Colonic mucosa (tissue), 4 donors: ENCODE data around the gene SSTR5. TPM values are rescaled to one million over a fixed set of nuclear protein-coding genes. Genes with fewer than 3 reads are reported as not detected.

Experiments
- DNase-seq: peaks from one replicate; pipeline ENCODE4 v3.0.0-alpha.2; 2020
- H3K27ac ChIP-seq: fragments of 200-600 bp; one replicate; pipeline ENCODE4 v1.8.0; 2021
- H3K27me3 ChIP-seq: fragments of 200-600 bp; one replicate; pipeline ENCODE4 v1.8.0; 2021
- H3K36me3 ChIP-seq: fragments of 200-600 bp; one replicate; pipeline ENCODE4 v1.8.0; 2021
- H3K4me1 ChIP-seq: fragments of 200-600 bp; one replicate; pipeline ENCODE4 v1.8.0; 2021; ENCODE audit warnings: mild to moderate bottlenecking
- H3K4me3 ChIP-seq: fragments of 200-600 bp; one replicate; pipeline ENCODE4 v1.8.0; 2021
- H3K9ac ChIP-seq, 2 donors: one replicate each; pipeline ENCODE4 v1.7.0; 2013; ENCODE audit warnings: control low read depth in 2 of 2, low read depth in 2 of 2, low read length in 2 of 2
- H3K9me3 ChIP-seq: fragments of 200-600 bp; one replicate; pipeline ENCODE4 v1.8.0; 2021
- intact Hi-C: fragments of 100-400 bp; cut with DNase I; formaldehyde crosslinking; loops from one replicate; pipeline ENCODE4 v1.14.1; 2022
- total RNA-seq, 2 donors: library from RNA; stranded (reverse); fragmentation: NEBNext Ultra II Directional in 1 of 2; extraction: Animal tissue kit (Norgen Biotek cat#: 25700) in 1 of 2; gene quantifications; one replicate each; pipeline ENCODE4 v1.2.1, GENCODE V29; 2021
- TF ChIP-seq, protein P1 (sequence below): fragments of 200-600 bp; IDR thresholded peaks from one replicate; pipeline ENCODE4 v1.8.0; 2022; ENCODE audit warnings: antibody characterized with exemption, mild to moderate bottlenecking
- donor health status: healthy.
- donor health status: DM: no; HTN: no; CAD: no.
- donor health status: DM: no; HTN: no; CAD: no.

The SSTR5 gene
- total RNA-seq, 2 donors from 2014 or later: 0.24 to 0.37 TPM

DNA sequence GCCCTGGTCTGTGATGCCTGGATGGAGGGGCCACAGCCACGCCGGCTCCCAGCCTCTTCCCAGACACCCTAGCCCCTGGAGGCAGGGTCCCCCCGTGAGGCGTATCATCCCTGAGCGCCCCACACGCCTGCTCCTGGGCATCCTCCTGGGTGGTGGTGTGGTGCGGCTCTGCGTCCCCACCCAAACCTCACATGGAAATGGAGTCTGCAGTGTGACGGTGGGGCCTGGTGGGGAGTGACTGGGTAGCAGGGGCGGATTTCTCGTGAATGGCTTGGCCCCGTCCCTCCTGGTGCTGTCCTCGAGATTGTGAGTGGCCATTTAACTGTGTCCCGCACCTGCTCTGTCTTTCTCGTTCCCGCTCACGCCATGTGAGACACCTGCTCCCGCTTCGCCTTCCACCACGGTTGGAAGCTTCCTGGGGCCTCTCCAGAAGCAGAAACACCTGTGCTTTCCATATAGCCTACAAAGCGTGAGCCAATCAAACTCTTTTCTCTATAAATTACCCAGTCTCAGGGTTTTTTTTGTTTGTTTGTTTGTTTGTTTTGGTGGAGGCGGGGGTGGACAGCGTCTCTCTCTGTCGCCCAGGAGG lies 5.9 kb upstream of the SSTR5 start:
- intact Hi-C loops: no loop called here
- Histone ChIP-seq H3K27me3 (peaks cover 24% of the 10 kb centered on the region), H3K36me3 (no peaks in the 10 kb centered on the region), H3K9me3 (no peaks in the 10 kb centered on the region), H3K27ac (no peak overlapping the region), H3K4me1 (no peaks in the 10 kb centered on the region), H3K9ac (no peak overlapping the region), H3K4me3 (no peak overlapping the region)
- DNase-seq: no peak
- TF ChIP-seq, protein P1, sequence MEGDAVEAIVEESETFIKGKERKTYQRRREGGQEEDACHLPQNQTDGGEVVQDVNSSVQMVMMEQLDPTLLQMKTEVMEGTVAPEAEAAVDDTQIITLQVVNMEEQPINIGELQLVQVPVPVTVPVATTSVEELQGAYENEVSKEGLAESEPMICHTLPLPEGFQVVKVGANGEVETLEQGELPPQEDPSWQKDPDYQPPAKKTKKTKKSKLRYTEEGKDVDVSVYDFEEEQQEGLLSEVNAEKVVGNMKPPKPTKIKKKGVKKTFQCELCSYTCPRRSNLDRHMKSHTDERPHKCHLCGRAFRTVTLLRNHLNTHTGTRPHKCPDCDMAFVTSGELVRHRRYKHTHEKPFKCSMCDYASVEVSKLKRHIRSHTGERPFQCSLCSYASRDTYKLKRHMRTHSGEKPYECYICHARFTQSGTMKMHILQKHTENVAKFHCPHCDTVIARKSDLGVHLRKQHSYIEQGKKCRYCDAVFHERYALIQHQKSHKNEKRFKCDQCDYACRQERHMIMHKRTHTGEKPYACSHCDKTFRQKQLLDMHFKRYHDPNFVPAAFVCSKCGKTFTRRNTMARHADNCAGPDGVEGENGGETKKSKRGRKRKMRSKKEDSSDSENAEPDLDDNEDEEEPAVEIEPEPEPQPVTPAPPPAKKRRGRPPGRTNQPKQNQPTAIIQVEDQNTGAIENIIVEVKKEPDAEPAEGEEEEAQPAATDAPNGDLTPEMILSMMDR: no peak

DNA sequence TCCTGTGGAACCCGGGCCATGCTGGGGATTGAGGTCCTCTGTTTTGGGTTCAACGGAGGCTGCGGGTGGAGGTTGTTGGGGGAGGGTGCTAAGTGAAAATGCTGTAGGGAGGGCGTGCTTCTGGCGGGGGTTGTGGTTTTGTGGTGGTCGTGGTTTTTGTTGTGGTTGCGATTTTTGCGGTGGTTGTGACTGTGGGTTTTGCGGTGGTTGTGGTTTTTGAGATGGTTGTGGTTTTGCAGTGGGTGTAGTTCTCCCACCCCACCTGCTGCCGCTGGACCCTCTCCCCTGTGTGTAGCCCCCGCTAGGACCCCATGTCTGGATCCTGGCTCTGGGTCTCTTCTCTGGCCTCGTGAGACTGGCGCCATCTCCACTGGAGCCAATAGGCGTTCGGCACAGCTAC lies 4.9 kb upstream of the SSTR5 start:
- Histone ChIP-seq H3K36me3 (no peaks in the 10 kb centered on the region), H3K27me3 (peaks cover 33% of the 10 kb centered on the region), H3K9me3 (no peaks in the 10 kb centered on the region), H3K9ac (no peak overlapping the region), H3K27ac (no peak overlapping the region), H3K4me1 (no peaks in the 10 kb centered on the region), H3K4me3 (no peak overlapping the region)
- TF ChIP-seq, protein P1: no peak
- DNase-seq: no peak
- intact Hi-C loops: no loop called here

DNA sequence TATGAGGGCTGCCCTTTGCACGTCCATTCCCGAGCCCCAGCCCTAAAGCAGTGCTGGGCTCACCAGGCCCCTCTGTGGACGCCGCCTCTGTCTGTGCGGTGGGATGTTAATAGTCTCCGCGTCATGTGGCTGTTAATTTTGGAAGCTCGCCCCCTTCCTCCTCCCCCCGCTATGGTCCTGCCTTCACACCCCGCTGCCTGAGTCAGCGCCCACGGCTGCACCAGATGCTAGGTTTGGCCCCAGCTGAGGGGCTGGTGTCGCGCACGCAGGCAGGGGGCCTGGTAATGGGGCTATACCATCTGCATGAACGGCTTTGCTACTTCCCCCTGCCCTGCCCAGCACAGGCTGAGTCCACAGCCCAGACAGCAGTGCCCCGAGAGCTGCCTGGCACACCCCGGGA lies 4.1 kb upstream of the SSTR5 start:
- DNase-seq: no peak
- intact Hi-C loops: no loop called here
- no peaks in the 10 kb centered on the region for H3K9me3 ChIP-seq
- no peak overlapping the region for H3K27ac ChIP-seq
- H3K36me3 ChIP-seq: no peaks in the 10 kb centered on the region
- H3K4me3 ChIP-seq: no peak overlapping the region
- H3K9ac ChIP-seq: no peak overlapping the region
- peaks cover 41% of the 10 kb centered on the region for H3K27me3 ChIP-seq
- H3K4me1 ChIP-seq: no peaks in the 10 kb centered on the region
- TF ChIP-seq, protein P1: no peak

DNA sequence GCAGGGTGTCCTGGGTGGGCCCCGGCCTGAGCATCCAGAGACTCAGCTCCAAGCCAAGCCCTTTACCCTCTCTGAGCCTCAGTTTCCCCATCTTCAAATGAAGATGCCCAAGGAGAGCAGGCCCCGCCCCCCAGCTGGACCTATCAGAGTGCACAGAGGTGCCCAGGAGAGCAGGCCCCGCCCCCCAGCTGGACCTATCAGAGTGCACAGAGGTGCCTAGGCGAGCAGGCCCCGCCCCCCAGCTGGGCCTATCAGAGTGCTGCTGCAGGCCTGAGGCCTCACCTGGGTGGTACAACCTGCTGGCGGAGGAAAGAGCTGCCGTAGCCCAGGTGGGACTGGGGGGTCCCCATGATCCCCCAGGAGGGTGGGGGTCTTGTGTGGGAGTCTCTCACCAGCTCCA lies 3.4 kb upstream of the SSTR5 start:
- TF ChIP-seq, protein P1: no peak
- no peak for DNase-seq
- Histone ChIP-seq H3K27ac (no peak overlapping the region), H3K4me3 (no peak overlapping the region), H3K36me3 (no peaks in the 10 kb centered on the region), H3K4me1 (no peaks in the 10 kb centered on the region), H3K9me3 (no peaks in the 10 kb centered on the region), H3K9ac (no peak overlapping the region), H3K27me3 (peaks cover 46% of the 10 kb centered on the region)
- intact Hi-C loops: no loop called here

DNA sequence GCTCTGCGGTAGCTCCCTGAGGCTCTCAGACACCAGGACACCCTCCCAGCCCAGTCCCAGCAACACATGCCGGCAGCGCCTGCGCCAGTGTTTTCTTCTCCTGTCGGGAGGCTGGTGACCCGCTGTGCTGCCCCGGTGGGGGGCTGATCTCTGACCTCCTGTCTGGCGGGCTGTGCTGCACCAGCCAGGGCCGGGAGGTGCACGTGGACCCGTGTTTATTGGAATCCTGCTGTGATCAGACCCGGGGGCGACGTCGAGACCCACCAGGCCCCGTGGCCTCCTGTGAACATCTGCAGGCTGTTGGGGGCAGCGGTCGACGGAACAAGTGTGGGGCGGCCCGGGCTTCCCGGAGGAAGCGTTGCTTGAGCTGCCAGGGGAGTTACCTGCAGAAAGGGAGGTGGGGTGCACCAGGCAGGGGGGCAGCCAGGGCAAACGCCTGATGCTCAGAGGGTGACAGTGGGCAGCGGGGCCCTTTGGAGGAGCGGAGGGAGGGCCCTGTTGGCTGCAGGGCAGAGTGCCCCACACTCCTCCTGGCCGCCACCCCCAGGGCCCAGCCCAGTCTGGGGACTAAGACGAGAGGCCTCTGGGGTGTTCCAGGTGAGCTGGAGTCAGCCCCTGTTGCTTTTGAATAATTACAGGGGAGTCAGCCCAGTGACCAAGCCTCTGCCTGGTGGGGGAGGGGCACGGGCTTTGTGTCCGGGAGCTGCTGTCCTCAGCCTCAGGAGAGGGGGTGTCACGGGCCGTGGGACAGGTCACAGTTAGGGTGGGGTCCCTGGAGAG lies 2.3 kb upstream of the SSTR5 start:
- intact Hi-C loops: no loop called here
- Histone ChIP-seq H3K9ac (no peak overlapping the region), H3K4me3 (no peak overlapping the region), H3K27ac (no peak overlapping the region), H3K9me3 (no peaks in the 10 kb centered on the region), H3K27me3 (peaks cover 46% of the 10 kb centered on the region), H3K36me3 (no peaks in the 10 kb centered on the region), H3K4me1 (no peaks in the 10 kb centered on the region)
- DNase-seq: no peak
- TF ChIP-seq, protein P1: no peak
